Endothelial cell of umbilical vein (primary cell): ENCODE measurements around the gene SLC16A6. TPM values are rescaled to one million over a fixed set of nuclear protein-coding genes. Genes with fewer than 3 reads are reported as not detected.

Experiments
- BruUV-seq: library from RNA; stranded (reverse); fragments of 400-500 nt; replicated peaks from 2 replicates; lab custom pipeline; 2021; lab: Mats Ljungman, UMichigan
- CTCF ChIA-PET: fragments of 300-600, 350-600 bp; sonication (Branson Sonifier 250); formaldehyde crosslinking; loops from one replicate; lab custom pipeline; 2021; ENCODE audit warnings: antibody characterized with exemption, inconsistent platforms; lab: Charles Lee
- POLR2A ChIA-PET: fragments of 300-600, 350-600 bp; sonication (Branson Sonifier 250); formaldehyde crosslinking; loops from one replicate; lab custom pipeline; 2021; ENCODE audit warnings: antibody characterized with exemption, inconsistent platforms; lab: Charles Lee
- DNase-seq: peaks from one replicate; pipeline ENCODE4 v3.0.0-alpha.2; 2011; ENCODE audit warnings: low read depth, low spot score
- FAIRE-seq: peaks from 2 replicates; lab custom pipeline; 2011; peaks lifted over from hg19 to GRCh38; lab: Jason Lieb, UNC
- H2AFZ ChIP-seq: 2 replicates; pipeline ENCODE4 v1.6.0; 2012; ENCODE audit warnings: low read depth, low read length, control low read depth, inconsistent platforms
- H3K27ac ChIP-seq: 2 replicates; pipeline ENCODE4 v1.5.1; 2011; ENCODE audit warnings: low read depth, mild to moderate bottlenecking, control low read depth, low read length, moderate library complexity; ENCODE audit not compliant: insufficient read depth
- H3K27me3 ChIP-seq, 2 experiments: 2 replicates each; pipeline versions ENCODE4 v1.6.0 to v1.6.1; 2011; ENCODE audit warnings: low read length in 2 of 2, mixed read lengths in 1 of 2; ENCODE audit not compliant: control insufficient read depth in 2 of 2, insufficient read depth in 2 of 2
- H3K36me3 ChIP-seq, 2 experiments: 2 replicates in 1 of 2; 3 replicates in 1 of 2; pipeline ENCODE4 v1.5.1; 2011; ENCODE audit warnings: low read length in 2 of 2, mild to moderate bottlenecking in 1 of 2, moderate library complexity in 1 of 2; ENCODE audit not compliant: control insufficient read depth in 2 of 2, insufficient read depth in 2 of 2; ENCODE audit errors: extremely low read depth in 1 of 2
- H3K4me1 ChIP-seq: 3 replicates; pipeline ENCODE4 v1.5.1; 2011; ENCODE audit warnings: mild to moderate bottlenecking, low read length; ENCODE audit not compliant: control insufficient read depth, insufficient read depth; ENCODE audit errors: extremely low read depth
- H3K4me2 ChIP-seq: 2 replicates; pipeline ENCODE4 v1.6.1; 2011; ENCODE audit warnings: low read length, control low read depth, mixed read lengths; ENCODE audit not compliant: insufficient read depth
- H3K4me3 ChIP-seq, 3 experiments: fragments of 200-600 bp in 1 of 3; sonication (generic), shearing (Covaris generic) in 1 of 3; replicated peaks in 1 of 3; 2 replicates each; pipeline ENCODE4 v1.5.1; 2011 to 2016; ENCODE audit warnings: control low read depth in 3 of 3, low read length in 3 of 3, mild to moderate bottlenecking in 2 of 3, inconsistent platforms in 1 of 3, low read depth in 1 of 3, moderate library complexity in 1 of 3; ENCODE audit not compliant: insufficient read depth in 1 of 3
- H3K79me2 ChIP-seq: 2 replicates; pipeline ENCODE4 v1.6.0; 2012; ENCODE audit warnings: low read length, inconsistent platforms; ENCODE audit not compliant: control insufficient read depth, insufficient read depth
- H3K9ac ChIP-seq: replicated peaks from 2 replicates; pipeline ENCODE3; 2011; ENCODE audit warnings: low read length, control low read depth; ENCODE audit not compliant: insufficient read depth; ENCODE audit errors: extremely low read depth
- H3K9me1 ChIP-seq: replicated peaks from 3 replicates; pipeline ENCODE4 v1.6.0; 2011; ENCODE audit warnings: mild to moderate bottlenecking, low read length; ENCODE audit not compliant: control insufficient read depth, insufficient read depth; ENCODE audit errors: extremely low read depth
- H3K9me3 ChIP-seq: replicated peaks from 2 replicates; pipeline ENCODE4 v1.5.1; 2012; ENCODE audit warnings: low read length, inconsistent platforms; ENCODE audit not compliant: control insufficient read depth, insufficient read depth
- H4K20me1 ChIP-seq: replicated peaks from 2 replicates; pipeline ENCODE3; 2011; ENCODE audit warnings: mild to moderate bottlenecking, low read length; ENCODE audit not compliant: control insufficient read depth, insufficient read depth; ENCODE audit errors: extremely low read depth
- CTCF ChIP-seq, 2 donors: IDR thresholded peaks; 1 replicate in 1 of 2; 2 replicates in 1 of 2; pipeline ENCODE4 v1.5.1; 2011; ENCODE audit warnings: low read length in 2 of 2, mild to moderate bottlenecking in 2 of 2, moderate library complexity in 2 of 2, control low read depth in 1 of 2, inconsistent platforms in 1 of 2, low read depth in 1 of 2; ENCODE audit not compliant: insufficient read depth in 1 of 2; ENCODE audit errors: extremely low read depth in 1 of 2
- EZH2 ChIP-seq: IDR thresholded peaks from 2 replicates; pipeline ENCODE4 v1.6.1; 2012; ENCODE audit warnings: borderline replicate concordance, low read depth, mild to moderate bottlenecking, moderate library complexity, low read length, inconsistent platforms; ENCODE audit not compliant: severe bottlenecking
- FOS ChIP-seq: IDR thresholded peaks from 2 replicates; pipeline ENCODE4 v1.6.1; 2011; ENCODE audit warnings: mild to moderate bottlenecking, low read length, moderate library complexity, borderline replicate concordance; ENCODE audit not compliant: insufficient read depth
- MAX ChIP-seq: IDR thresholded peaks from 2 replicates; pipeline ENCODE4 v1.6.1; 2011; ENCODE audit not compliant: insufficient read depth, insufficient read length
- POLR2AphosphoS5 ChIP-seq: IDR thresholded peaks from 2 replicates; pipeline ENCODE4 v1.6.1; 2012; ENCODE audit warnings: low read depth, mild to moderate bottlenecking, control low read depth, low read length, moderate library complexity; ENCODE audit not compliant: insufficient read depth
- dilution Hi-C: fragments of 300-500 bp; cut with MboI; formaldehyde crosslinking; loops from one replicate; pipeline ENCODE4 v1.15.0; 2019; ENCODE audit warnings: low sequenced_read_pairs; ENCODE audit not compliant: extremely low pct_ligation_motif_present
- intact Hi-C: fragments of 100-400 bp; cut with micrococcal nuclease; formaldehyde crosslinking; loops from one replicate; pipeline ENCODE4 v1.10.0; 2022
- polyA plus RNA-seq, 4 experiments: library from polyadenylated mRNA; depleted of rRNA in 3 of 4; stranded (reverse) in 3 of 4; unstranded in 1 of 4; fragments of >200 nt; gene quantifications; 2 replicates each; pipeline versions ENCODE4 v1.2.1 to v1.2.3, GENCODE V29; 2011 to 2012; ENCODE audit warnings: missing spikeins in 1 of 4
- total RNA-seq: library from RNA; stranded (reverse); gene quantifications from 2 replicates; pipeline ENCODE4 v1.2.3, GENCODE V29; 2021

The SLC16A6 gene
- total and polyA plus RNA-seq, 2 donors (not counting 3 experiments of a cell fraction or from before 2014, with no cell fraction given) = 0.65 to 0.91 TPM

GRCh38 chr17:68239632-68240366 lies 51.1 kb downstream of the SLC16A6 start:
- Histone ChIP-seq H3K27ac (no peak overlapping the region), H3K79me2 (no peaks in the 10 kb centered on the region), H3K27me3 (no peaks in the 10 kb centered on the region), H3K36me3 (no peaks in the 10 kb centered on the region), H3K9ac (no peak overlapping the region), H3K4me3 (no peak overlapping the region), H3K9me1 (no peaks in the 10 kb centered on the region), H4K20me1 (no peaks in the 10 kb centered on the region), H3K4me1 (no peaks in the 10 kb centered on the region), H3K9me3 (no peaks in the 10 kb centered on the region), H2AFZ (no peak overlapping the region), H3K4me2 (no peak overlapping the region)
- TF ChIP-seq CTCF (IDR thresholded peaks at IDR 0.05; ENCODE audit: extremely low read depth in 1 of 2, insufficient read depth in 1 of 2, low read depth in 1 of 2, low read length in 2 of 2) (no peak), MAX (no peak), FOS (no peak), EZH2 (no peak), POLR2AphosphoS5 (no peak)
- DNase-seq (no peak), FAIRE-seq (no peak)
- dilution Hi-C loops = no loop called here
- POLR2A ChIA-PET = no interaction called here
- CTCF ChIA-PET = no interaction called here
- intact Hi-C loops = no loop called here
- BruUV-seq = no TSS peak
